Tibial nerve (tissue), 4 donors: Measurements from ENCODE around the gene MKNK1. TPM values are rescaled to one million over a fixed set of nuclear protein-coding genes. Genes with fewer than 3 reads are reported as not detected.

Source experiments
- DNase-seq, 2 donors: peaks; one replicate each; pipeline ENCODE4 v3.0.0-alpha.2; 2019; ENCODE audit warnings: low spot score in 2 of 2
- H3K27ac ChIP-seq, 4 donors: fragments of 200-600 bp; sonication (generic) in 3 of 4; one replicate each; pipeline ENCODE4 v1.5.1; 2017 to 2019; ENCODE audit warnings: mild to moderate bottlenecking in 1 of 4
- H3K27me3 ChIP-seq, 2 donors: fragments of 200-600 bp; sonication (generic) in 1 of 2; one replicate each; pipeline versions ENCODE4 v1.5.1 to v1.6.0; 2017 to 2019
- H3K36me3 ChIP-seq, 3 donors: fragments of 200-600 bp; sonication (generic); one replicate each; pipeline ENCODE4 v1.5.1; 2018 to 2019
- H3K4me1 ChIP-seq, 4 donors: fragments of 200-600 bp; sonication (generic) in 3 of 4; one replicate each; pipeline ENCODE4 v1.5.1; 2017 to 2019
- H3K4me3 ChIP-seq, 4 donors: fragments of 200-600 bp; sonication (generic) in 3 of 4; one replicate each; pipeline ENCODE4 v1.5.1; 2017 to 2019; ENCODE audit warnings: mild to moderate bottlenecking in 1 of 4, moderate library complexity in 1 of 4
- H3K9me3 ChIP-seq, 4 donors: fragments of 200-600 bp; sonication (generic) in 3 of 4; one replicate each; pipeline ENCODE4 v1.5.1; 2017 to 2019
- EP300 ChIP-seq, 2 donors: sonication (generic); formaldehyde crosslinking; IDR thresholded peaks; one replicate each; pipeline ENCODE4 v1.6.1; 2017; ENCODE audit warnings: antibody characterized with exemption in 2 of 2, mild to moderate bottlenecking in 1 of 2
- POLR2A ChIP-seq, 2 donors: fragments of 450-650 bp; IDR thresholded peaks; one replicate each; pipeline ENCODE4 v1.6.1; 2017; ENCODE audit warnings: antibody characterized with exemption in 2 of 2, mild to moderate bottlenecking in 2 of 2, moderate library complexity in 2 of 2
- WGBS, 2 donors: methylation state at CpG; one replicate each; pipeline ENCODE4 v1.1.5; 2018; 5-methylcytosine and 5-hydroxymethylcytosine counted together
- total RNA-seq, 4 donors: library from RNA; depleted of rRNA; stranded (reverse); fragments of >200 nt; gene quantifications; one replicate each; pipeline ENCODE4 v1.1.0, GENCODE V29; 2016
- TF ChIP-seq, protein P1 (sequence below), 5 experiments: fragments of 200-600 bp in 3 of 5; fragments of 450-650 bp in 2 of 5; sonication (generic) in 3 of 5; IDR thresholded peaks; one replicate each; pipeline ENCODE4 v1.5.1; 2016 to 2019; ENCODE audit warnings: antibody characterized with exemption in 5 of 5, mild to moderate bottlenecking in 3 of 5, moderate library complexity in 2 of 5

MKNK1 gene
- total RNA-seq, 4 donors from 2014 or later, result 52.4 to 75.0 (median 66.5) TPM

DNA sequence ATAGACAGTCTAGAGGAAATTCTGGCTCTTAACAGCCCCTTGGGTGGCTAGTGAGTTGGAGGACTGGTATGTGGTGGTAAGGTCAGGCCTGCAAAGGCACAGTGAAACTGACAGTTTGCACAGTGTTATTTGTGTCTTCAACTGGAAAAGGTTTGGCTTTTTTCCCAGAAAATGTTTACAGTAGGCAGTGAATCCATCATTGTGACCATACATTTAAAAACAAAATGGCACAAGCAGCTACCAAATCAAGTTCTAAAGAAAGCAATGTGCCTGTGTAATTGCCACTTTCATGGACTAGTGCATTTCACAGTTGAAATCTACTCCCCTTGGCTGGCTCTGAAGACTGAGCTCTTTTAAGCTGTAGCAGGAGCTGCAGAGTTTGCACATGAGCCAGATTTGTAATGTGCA lies 39.3 kb upstream of the MKNK1 start:
- no peak for DNase-seq
- peaks cover 0 to 54% (median 0%) of the 10 kb centered on the region in 3 donors for H3K36me3 ChIP-seq
- no peak overlapping the region for H3K4me3 ChIP-seq
- H3K27me3 ChIP-seq, result no peaks in the 10 kb centered on the region
- peak overlapping the region in 2 of 4 donors; percentile 11 to 54 for H3K27ac ChIP-seq
- TF ChIP-seq POLR2A (IDR thresholded peaks at IDR 0.05) (no peak), EP300 (IDR thresholded peaks at IDR 0.05) (no peak)
- TF ChIP-seq, protein P1, sequence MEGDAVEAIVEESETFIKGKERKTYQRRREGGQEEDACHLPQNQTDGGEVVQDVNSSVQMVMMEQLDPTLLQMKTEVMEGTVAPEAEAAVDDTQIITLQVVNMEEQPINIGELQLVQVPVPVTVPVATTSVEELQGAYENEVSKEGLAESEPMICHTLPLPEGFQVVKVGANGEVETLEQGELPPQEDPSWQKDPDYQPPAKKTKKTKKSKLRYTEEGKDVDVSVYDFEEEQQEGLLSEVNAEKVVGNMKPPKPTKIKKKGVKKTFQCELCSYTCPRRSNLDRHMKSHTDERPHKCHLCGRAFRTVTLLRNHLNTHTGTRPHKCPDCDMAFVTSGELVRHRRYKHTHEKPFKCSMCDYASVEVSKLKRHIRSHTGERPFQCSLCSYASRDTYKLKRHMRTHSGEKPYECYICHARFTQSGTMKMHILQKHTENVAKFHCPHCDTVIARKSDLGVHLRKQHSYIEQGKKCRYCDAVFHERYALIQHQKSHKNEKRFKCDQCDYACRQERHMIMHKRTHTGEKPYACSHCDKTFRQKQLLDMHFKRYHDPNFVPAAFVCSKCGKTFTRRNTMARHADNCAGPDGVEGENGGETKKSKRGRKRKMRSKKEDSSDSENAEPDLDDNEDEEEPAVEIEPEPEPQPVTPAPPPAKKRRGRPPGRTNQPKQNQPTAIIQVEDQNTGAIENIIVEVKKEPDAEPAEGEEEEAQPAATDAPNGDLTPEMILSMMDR (IDR thresholded peaks at IDR 0.05), result no peak
- peaks cover 0 to 13% (median 5%) of the 10 kb centered on the region in 4 donors for H3K4me1 ChIP-seq
- no peaks in the 10 kb centered on the region for H3K9me3 ChIP-seq

- no peak for TF ChIP-seq POLR2A (IDR thresholded peaks at IDR 0.05)
- TF ChIP-seq EP300 (IDR thresholded peaks at IDR 0.05), result no peak
- TF ChIP-seq, protein P1 (IDR thresholded peaks at IDR 0.05), result no peak
- Histone ChIP-seq H3K27me3 (no peaks in the 10 kb centered on the region), H3K4me1 (peaks cover 0 to 17% (median 5%) of the 10 kb centered on the region in 4 donors), H3K9me3 (no peaks in the 10 kb centered on the region), H3K4me3 (no peak overlapping the region), H3K36me3 (peaks cover 0 to 44% (median 0%) of the 10 kb centered on the region in 3 donors), H3K27ac (peak overlapping the region in 1 of 4 donors; percentile 54)
- DNase-seq, result no peak
Observed at GRCh38 chr1:46642115-46642680, 38.1 kb upstream of the MKNK1 start.

- H3K4me1 ChIP-seq, result peaks cover 0 to 17% (median 5%) of the 10 kb centered on the region in 4 donors
- H3K36me3 ChIP-seq, result peaks cover 0 to 62% (median 0%) of the 10 kb centered on the region in 3 donors
- 87 to 88% methylated on average over 1 of the region's 1 CpG for WGBS, 2 donors
Observed at GRCh38 chr1:46639547-46639946, 35.5 kb upstream of the MKNK1 start.

DNA sequence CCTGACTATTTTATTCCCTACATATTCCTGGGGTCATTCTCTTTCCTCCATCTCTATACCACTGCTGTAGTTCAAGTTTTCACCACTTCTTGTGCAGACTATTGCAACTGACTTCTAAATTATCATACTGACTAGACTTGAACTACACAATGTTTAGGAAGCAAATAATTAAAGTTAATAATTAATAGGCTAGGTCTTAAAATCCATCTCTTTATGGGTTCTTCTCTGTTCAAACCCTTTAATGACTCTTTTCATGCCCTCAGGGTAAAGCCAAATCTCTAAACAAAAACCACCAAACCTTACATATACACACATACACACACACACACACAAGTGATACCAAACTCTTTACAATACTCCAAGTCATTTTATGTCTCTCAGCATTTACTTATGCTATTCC lies 34.9 kb upstream of the MKNK1 start:
- TF ChIP-seq EP300 (IDR thresholded peaks at IDR 0.05), result no peak
- TF ChIP-seq POLR2A (IDR thresholded peaks at IDR 0.05), result no peak
- TF ChIP-seq, protein P1 (IDR thresholded peaks at IDR 0.05), result no peak
- peaks cover 0 to 68% (median 0%) of the 10 kb centered on the region in 3 donors for H3K36me3 ChIP-seq
- peaks cover 0 to 16% (median 5%) of the 10 kb centered on the region in 4 donors for H3K4me1 ChIP-seq
- no peak overlapping the region for H3K4me3 ChIP-seq
- no peaks in the 10 kb centered on the region for H3K27me3 ChIP-seq
- no peaks in the 10 kb centered on the region for H3K9me3 ChIP-seq
- no peak overlapping the region for H3K27ac ChIP-seq
- DNase-seq, result no peak

More at GRCh38 chr1:46639547-46639946, 35.5 kb upstream of the MKNK1 start:
- DNase-seq, result no peak
- Histone ChIP-seq H3K9me3 (no peaks in the 10 kb centered on the region), H3K27me3 (no peaks in the 10 kb centered on the region), H3K27ac (no peak overlapping the region), H3K4me3 (no peak overlapping the region)
- TF ChIP-seq, protein P1 (IDR thresholded peaks at IDR 0.05), result no peak
- TF ChIP-seq EP300 (IDR thresholded peaks at IDR 0.05), result no peak
- TF ChIP-seq POLR2A (IDR thresholded peaks at IDR 0.05), result no peak

- Histone ChIP-seq H3K4me3 (no peak overlapping the region), H3K36me3 (peaks cover 0 to 72% (median 0%) of the 10 kb centered on the region in 3 donors), H3K27me3 (no peaks in the 10 kb centered on the region), H3K27ac (peak overlapping the region in 1 of 4 donors; percentile 46), H3K4me1 (peaks cover 0 to 5% (median 0%) of the 10 kb centered on the region in 4 donors), H3K9me3 (no peaks in the 10 kb centered on the region)
- DNase-seq, result no peak
- TF ChIP-seq POLR2A (IDR thresholded peaks at IDR 0.05) (no peak), EP300 (IDR thresholded peaks at IDR 0.05) (no peak)
- TF ChIP-seq, protein P1 (IDR thresholded peaks at IDR 0.05), result no peak
- 25 to 29% methylated on average over 2 of the region's 2 CpGs for WGBS, 2 donors
Observed at GRCh38 chr1:46637444-46638083, 33.5 kb upstream of the MKNK1 start.
